Measurements from ENCODE around the gene CDK12. TPM values are rescaled to one million over a fixed set of nuclear protein-coding genes. Genes with fewer than 3 reads are reported as not detected.

The CDK12 gene
- total and polyA plus RNA-seq, 8 donors: 9.3 to 30.7 (median 15.2) TPM

DNA sequence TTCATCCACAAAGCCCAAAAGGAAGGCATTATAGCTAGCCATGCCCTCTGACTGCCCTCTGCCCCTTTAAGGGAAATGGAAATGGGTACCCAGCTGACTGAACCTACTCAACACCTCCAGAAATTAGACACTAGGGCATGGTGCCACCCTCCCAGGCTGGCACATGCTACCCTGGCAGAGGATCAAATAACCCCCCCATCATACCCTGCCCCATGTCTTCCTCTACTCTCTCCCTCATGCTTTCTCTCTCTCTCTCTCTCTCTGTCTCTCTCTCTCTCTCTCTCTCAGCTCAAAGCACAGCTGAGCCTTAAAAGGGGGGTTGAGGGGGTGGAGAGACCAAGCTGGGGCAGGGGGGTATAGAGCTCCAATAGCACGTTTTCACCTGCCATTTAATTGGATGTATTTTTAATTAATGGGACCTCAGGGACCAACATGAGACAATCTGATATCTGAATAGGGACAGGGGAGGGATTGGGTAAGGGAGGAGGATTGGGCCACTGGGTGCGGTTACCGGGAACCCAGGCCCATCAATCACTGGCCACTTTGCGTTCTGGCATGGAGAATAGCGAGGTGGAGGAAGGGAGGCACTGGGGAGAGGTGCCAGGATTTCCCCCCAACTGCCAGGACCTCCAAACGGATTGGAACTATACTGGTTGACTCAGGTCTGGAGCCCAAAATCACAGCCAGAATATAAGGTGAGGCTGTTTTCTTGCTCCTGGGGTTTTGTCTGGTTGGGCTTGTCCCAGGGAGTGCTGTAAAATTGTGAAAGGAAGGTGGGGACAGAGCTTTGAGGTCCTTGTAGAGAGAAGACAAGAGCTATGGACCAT lies 88.7 kb downstream of the CDK12 start:
- Histone ChIP-seq H3K9me3 (no peaks in the 10 kb centered on the region), H3K36me3 (peaks cover 0 to 7% (median 0%) of the 10 kb centered on the region in 3 donors), H3K27me3 (no peaks in the 10 kb centered on the region), H3K27ac (no peak overlapping the region), H3K4me1 (no peaks in the 10 kb centered on the region), H3K4me3 (no peak overlapping the region)
- TF ChIP-seq, protein P1, sequence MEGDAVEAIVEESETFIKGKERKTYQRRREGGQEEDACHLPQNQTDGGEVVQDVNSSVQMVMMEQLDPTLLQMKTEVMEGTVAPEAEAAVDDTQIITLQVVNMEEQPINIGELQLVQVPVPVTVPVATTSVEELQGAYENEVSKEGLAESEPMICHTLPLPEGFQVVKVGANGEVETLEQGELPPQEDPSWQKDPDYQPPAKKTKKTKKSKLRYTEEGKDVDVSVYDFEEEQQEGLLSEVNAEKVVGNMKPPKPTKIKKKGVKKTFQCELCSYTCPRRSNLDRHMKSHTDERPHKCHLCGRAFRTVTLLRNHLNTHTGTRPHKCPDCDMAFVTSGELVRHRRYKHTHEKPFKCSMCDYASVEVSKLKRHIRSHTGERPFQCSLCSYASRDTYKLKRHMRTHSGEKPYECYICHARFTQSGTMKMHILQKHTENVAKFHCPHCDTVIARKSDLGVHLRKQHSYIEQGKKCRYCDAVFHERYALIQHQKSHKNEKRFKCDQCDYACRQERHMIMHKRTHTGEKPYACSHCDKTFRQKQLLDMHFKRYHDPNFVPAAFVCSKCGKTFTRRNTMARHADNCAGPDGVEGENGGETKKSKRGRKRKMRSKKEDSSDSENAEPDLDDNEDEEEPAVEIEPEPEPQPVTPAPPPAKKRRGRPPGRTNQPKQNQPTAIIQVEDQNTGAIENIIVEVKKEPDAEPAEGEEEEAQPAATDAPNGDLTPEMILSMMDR (IDR thresholded peaks at IDR 0.05): no peak
- ATAC-seq (no peak), DNase-seq (no peak), FAIRE-seq (no peak)
- whole genome bisulfite sequencing, 2 donors: 70 to 73% methylated on average over 6 of the region's 6 CpGs
- intact Hi-C loops (cut with DNase I): loop anchor here in 2 of 3 donors (2.0 to 5.0 kb wide), 2 partner anchors 72 to 77 kb away; partner anchors contain the start of gene PPP1R1B (in 1 of the 2)

DNA sequence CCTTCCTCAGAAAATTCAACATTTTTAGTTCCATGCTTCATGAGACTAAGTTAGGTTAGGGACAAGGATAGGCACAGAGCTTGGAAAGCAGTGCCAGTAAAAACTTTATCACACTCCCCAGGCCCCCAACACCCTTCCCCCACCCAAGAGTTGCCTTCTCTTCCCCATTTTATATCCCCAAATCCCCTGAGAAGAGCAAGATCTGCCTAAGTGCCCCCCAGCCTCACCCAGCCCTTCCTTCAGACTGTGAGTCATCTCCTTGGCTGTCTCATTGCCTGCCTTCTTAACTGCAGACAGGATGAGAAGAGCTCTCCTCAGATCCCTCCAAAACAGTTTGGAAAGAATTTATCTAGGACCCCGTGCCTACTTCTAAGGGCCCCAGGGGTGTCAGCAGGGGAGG lies 90.6 kb downstream of the CDK12 start:
- Histone ChIP-seq H3K27me3 (no peaks in the 10 kb centered on the region), H3K36me3 (peaks cover 0 to 12% (median 0%) of the 10 kb centered on the region in 3 donors), H3K9me3 (no peaks in the 10 kb centered on the region), H3K4me1 (no peaks in the 10 kb centered on the region), H3K4me3 (no peak overlapping the region), H3K27ac (no peak overlapping the region)
- 73 to 92% methylated on average over 1 of the region's 1 CpG for WGBS, 2 donors
- TF ChIP-seq, protein P1 (IDR thresholded peaks at IDR 0.05): no peak
- FAIRE-seq (no peak), DNase-seq (no peak), ATAC-seq (no peak)
- intact Hi-C loops (cut with DNase I): loop anchor here in 1 of 3 donors (5.0 kb wide), 1 partner anchor 70 kb away; no protein-coding TSS in a partner anchor

- no peaks in the 10 kb centered on the region for H3K27me3 ChIP-seq
- WGBS, 2 donors: 36 to 64% methylated on average over 2 of the region's 2 CpGs
- H3K9me3 ChIP-seq: no peaks in the 10 kb centered on the region
- FAIRE-seq (no peak), DNase-seq (no peak), ATAC-seq (no peak)
- TF ChIP-seq, protein P1 (IDR thresholded peaks at IDR 0.05): no peak
- no peak overlapping the region for H3K27ac ChIP-seq
- H3K36me3 ChIP-seq: peaks cover 0 to 12% (median 0%) of the 10 kb centered on the region in 3 donors
- H3K4me3 ChIP-seq: no peak overlapping the region
- intact Hi-C loops (cut with DNase I): loop anchor here in 1 of 3 donors (5.0 kb wide), 1 partner anchor 69 kb away; no protein-coding TSS in a partner anchor
- no peaks in the 10 kb centered on the region for H3K4me1 ChIP-seq
Measured at GRCh38 chr17:39553341-39553945, 92.2 kb downstream of the CDK12 start.

DNA sequence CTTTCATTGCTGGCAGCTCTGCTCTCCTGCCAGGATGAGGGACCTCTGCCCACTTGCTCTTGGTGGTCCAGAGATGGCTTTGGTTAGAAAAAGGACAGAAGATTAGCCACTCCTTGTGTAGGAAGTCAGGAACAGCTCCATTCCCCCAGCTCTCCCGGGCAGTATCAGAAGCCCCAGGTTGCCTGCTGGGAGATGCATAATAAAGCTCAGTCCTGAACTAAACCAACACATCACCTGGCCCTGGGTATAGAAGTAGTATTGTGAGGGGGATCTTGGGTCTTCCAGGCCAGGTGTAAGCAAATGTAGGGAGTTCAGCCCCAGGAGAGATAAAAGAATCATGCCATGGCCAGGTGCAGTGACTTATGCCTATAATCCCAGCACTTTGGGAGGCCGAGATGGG lies 94.1 kb downstream of the CDK12 start:
- 64 to 75% methylated on average over 2 of the region's 2 CpGs for WGBS, 2 donors
- H3K27ac ChIP-seq: no peak overlapping the region
- no peak for DNase-seq
- H3K27me3 ChIP-seq: no peaks in the 10 kb centered on the region
- H3K4me1 ChIP-seq: no peaks in the 10 kb centered on the region
- FAIRE-seq: no peak
- H3K9me3 ChIP-seq: no peaks in the 10 kb centered on the region
- no peak for ATAC-seq
- intact Hi-C loops (cut with DNase I): no loop called here
- no peak overlapping the region for H3K4me3 ChIP-seq
- peaks cover 0 to 12% (median 0%) of the 10 kb centered on the region in 3 donors for H3K36me3 ChIP-seq
- TF ChIP-seq, protein P1 (IDR thresholded peaks at IDR 0.05): no peak

All from pancreas (tissue), 10 donors.